Erythroblast (primary cell): ENCODE results near the gene CLINT1.

Experiments used
- GATA1 ChIP-seq: IDR thresholded peaks from 2 replicates; pipeline ENCODE4 v1.6.1; 2011; ENCODE audit warnings: low read depth, mild to moderate bottlenecking, control low read depth, low read length, moderate library complexity
- POLR2A ChIP-seq: IDR thresholded peaks from 2 replicates; pipeline ENCODE4 v1.6.1; 2011; ENCODE audit warnings: mild to moderate bottlenecking, low read length

- TF ChIP-seq POLR2A: no peak
- TF ChIP-seq GATA1: no peak
These were observed 31.5 kb downstream of the CLINT1 start for GRCh38 chr5:157827423-157827822.
